HG03565 (cell line): ENCODE measurements around the gene MRPS2.
"Not testable (repeated sequence)": the region's sequence is repeated elsewhere in the genome, so short reads cannot be mapped to it uniquely, and the experiment has no call there.

Experiments used
- ATAC-seq: cut with Tn5 transposase; IDR thresholded peaks from one replicate; pipeline ENCODE4 v1.9.1; 2021; ENCODE audit warnings: mild to moderate bottlenecking, moderate library complexity; ENCODE audit not compliant: unreplicated experiment

Gene MRPS2

DNA sequence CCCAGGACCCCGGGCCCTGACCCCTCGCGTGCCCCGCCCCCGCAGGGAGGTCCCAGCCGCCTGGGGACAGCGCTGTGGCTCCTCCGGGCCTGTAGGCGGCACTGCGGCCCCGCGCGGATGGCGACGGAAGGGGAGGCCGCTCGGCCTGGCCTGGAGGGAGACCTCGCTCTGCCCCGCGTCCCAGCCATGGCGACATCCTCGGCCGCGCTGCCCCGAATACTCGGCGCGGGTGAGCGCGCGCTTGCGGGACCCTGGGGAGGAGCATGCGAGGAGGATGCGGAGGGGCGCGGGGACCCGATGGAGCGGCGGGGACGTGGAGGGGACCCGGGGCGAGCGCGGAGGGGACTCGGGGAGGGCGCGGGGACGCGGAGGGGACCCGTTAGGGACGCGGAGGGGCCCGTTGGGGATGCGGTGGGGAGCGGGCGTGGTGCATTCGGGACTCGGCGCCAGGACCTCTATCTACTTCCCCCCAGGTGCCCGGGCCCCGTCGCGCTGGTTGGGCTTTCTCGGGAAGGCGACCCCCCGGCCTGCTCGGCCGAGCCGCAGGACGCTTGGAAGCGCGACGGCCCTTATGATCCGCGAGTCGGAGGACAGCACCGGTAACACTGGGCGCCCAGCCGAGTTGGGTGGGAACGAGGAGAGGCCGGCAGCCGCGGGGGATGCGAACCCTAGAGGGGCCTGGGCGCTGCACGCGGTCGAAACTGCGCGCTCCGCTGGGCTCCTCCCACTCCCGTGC is at the start of gene MRPS2:
Gene MRPS2, plus strand, starts transcription at position 158 of the 736 bp plus-strand sequence. Its CDS starts 29 bp downstream, at position 187.
- ATAC-seq = peak; percentile 71

DNA sequence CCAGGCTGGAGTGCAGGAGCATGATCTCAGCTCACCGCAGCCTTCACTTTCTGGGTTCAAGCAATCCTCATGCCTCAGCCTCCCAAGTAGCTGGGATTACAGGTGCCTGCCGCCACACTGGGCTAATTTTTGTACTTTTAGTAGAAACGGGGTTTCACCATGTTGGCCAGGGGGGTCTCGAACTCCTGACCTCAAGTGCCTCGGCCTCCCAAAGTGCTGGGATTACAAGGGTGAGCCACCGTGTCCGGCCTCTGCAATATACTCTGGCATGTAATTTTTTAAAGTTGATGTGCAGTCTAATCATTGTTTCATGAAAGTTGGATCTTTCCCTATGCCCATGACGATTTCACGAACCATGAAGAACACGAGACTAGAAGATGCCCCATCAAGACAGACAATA is 49.5 kb upstream of the MRPS2 start:
- no peak for ATAC-seq

DNA sequence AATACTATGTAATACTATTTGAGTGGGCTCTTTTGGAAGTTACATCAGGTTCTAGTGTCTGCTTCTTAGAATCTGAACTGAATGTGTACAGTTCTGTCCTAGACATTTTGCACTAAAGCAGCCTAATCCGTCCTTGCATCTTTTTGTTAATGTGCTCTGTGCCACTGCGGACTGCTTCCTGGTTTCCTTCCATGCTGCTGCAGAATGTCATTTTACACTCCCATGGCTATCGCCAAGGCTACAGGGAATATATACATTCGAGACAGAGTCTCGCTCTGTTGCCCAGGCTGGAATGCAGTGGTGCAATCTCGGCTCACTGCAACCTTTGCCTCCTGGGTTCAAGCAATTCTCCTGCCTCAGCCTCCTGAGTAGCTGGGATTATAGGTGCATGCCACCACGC is 48.6 kb upstream of the MRPS2 start:
- not testable (repeated sequence) for ATAC-seq

DNA sequence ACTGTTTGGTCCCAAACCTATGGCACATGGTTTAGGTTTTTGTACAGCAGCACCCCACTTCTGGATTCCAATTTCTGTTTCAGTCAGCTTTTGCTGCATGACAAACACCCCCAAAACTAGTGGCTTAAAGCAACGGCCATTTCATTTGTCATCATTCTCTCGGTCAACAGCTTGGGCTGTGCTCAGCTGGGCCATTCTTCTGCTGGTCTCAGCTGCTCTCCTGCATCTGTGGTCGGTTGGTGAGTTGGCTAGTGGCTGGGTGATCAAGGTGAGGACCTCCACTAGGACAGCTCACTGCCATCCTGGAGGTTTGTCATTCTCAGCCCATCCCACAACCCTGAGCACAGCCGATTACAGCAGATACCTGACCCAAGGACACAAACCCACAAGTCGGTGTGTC is 45.7 kb upstream of the MRPS2 start:
- ATAC-seq = no peak

DNA sequence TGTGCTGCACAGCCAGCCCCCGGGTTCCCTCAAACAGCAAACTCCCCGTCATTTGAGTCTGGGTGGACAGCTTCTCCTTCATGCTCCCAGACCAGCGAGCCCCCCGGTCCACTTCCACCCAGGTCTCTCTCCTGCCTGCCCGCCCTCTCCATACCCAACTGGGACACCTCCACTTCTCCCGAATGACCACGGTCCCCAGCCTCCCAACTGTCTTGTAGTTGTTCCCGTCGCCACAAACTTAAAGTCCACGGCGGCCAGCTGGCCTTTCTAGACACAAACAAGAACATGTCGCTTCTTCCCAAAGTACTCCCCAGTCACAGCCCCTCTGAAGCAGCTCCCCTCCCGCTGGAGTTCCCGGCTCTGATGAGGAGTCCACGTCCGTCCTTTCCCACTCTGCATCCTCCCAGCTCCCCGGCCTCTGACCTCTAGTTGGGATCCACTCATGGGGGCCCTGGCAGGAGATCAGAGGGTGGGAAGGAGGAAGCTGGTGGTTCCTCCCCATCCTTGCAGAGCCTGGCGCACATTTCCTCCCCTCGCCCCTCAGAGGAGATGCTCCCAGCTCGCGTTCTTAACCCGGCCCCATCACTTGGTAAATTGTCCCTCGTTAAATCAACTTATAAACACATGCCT is 45.0 kb upstream of the MRPS2 start:
- ATAC-seq = no peak

DNA sequence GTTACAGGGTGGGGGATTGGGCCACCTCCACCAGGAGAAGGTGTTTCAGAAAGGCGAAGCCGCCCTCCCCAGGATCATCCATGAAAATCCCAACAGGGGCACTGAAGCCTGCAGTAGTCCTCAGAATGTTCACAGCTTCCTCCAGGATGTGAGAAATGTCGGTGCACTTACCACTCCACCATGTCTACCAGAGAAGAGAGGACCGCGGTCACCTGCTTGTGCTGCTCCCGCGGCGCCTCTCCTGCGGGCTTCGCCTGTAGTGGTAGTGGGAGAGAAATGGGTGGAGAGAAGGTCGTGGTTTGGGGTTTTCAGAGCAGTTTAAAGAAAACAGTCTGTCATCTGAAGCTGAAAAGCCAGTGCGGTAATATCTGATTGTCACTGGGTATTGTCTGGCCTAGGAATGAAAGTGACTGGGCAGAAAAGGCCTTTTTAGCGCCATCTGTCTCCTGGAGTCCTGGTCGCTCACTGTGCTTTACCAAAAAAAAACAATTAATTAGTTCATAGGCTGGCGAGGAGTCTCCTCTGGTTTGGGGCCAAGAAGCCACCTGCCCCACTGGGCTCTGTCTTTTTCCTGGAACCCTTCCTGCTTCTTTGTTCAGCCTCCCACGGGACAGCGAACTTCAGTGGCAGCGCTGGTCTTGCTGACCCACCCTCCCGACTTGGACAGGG is 43.9 kb upstream of the MRPS2 start:
- ATAC-seq = no peak

GRCh38 chr9:135458478-135458877 is 42.0 kb upstream of the MRPS2 start:
- not testable (repeated sequence) for ATAC-seq

- ATAC-seq = no peak
Observed at GRCh38 chr9:135461936-135462335, 38.5 kb upstream of the MRPS2 start.

- no peak for ATAC-seq
Observed at GRCh38 chr9:135463140-135463539, 37.3 kb upstream of the MRPS2 start.

GRCh38 chr9:135464181-135464580 is 36.3 kb upstream of the MRPS2 start:
- ATAC-seq = no peak

DNA sequence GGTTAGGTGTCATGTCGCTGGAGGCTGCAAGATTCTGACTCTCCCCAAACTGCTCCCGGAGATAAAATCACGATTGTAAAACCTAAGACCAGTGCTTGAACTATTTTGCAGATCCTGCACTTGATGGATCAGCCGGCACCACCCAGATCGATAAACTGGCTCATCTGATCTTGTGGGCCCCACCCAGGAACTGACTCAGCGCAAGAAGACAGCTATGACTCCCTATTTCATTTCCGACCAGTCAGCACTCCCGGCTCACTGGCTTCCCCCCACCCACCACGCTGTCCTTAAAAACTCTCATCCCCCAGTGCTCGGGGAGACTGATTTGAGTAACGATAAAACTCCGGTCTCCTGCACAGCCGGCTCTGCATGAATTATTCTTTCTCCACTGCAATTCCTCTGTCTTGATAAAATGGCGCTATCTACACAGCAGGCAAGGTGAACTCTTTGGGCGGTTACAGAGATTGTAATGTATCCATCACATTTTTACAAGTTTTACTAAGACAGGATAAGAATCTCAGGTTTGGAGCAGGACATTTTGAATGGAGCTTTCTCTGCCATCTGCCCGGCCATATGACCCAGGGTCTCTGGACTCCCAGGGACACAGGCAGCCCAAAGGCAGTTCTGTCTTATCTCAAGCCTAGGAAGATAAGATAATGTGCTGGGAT is 31.5 kb upstream of the MRPS2 start:
- ATAC-seq = no peak

DNA sequence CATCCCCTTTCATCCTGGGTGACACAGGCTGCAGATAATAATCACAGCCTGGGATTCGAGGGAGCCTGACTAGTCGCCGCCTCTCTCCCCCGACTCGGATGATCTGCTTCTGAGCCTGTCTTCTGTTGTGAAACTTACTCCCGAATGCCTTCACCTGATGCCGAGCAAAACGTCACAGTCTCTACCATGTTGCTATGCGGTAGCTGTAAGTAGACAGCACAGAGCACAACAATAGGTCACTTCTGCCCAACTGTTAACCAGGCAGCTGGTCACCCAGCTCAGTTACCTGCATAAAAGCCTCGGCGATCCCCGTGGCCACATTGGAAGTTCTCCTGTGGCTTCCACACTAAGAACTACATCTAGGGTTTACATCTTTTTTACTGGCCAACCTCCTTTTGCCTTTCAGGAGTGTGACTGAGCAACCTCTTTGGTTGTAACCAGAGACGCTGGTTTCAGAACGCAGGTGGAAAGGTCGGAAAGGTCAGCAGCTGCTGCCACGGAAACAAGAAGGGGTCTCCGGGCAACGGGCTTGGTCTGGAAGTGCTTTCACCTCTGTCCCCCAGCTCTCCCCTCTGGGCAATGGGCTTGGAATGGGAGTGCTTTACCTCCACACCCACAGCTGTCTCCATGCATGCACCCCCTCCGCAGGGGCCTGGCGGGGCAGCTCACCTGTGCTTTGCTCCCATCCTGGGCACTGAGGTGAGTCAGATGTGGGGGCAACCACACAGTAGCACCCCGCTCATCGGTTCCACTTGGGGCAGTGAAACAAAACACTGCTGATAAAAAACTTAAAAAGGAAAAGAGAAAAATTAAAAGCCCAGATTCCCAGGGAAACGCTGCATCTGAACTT is 28.5 kb upstream of the MRPS2 start:
- ATAC-seq = no peak

GRCh38 chr9:135473972-135474543 is 26.4 kb upstream of the MRPS2 start:
- no peak for ATAC-seq

- ATAC-seq = no peak
Observed at GRCh38 chr9:135474915-135475314, 25.6 kb upstream of the MRPS2 start.

GRCh38 chr9:135476561-135477355 is 23.7 kb upstream of the MRPS2 start:
- no peak for ATAC-seq

DNA sequence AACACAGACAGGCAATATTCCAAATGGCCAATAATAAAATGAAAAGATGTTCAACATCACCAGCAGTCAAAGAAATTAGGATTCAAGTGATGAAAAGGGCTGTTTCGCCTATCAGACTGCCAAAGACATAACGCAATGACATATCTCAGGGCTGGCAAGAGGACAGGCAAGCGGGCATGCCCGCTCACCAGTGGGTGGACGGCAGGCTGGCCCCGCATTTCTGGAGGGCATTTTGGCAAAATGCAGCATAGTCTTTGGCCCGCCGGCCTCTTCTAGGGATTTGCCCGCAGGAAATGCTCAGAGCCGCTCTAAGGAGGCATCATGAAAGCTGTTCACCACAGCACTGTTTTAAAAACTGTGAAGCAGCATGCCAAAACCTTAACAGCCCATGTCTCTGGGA is 22.3 kb upstream of the MRPS2 start:
- no peak for ATAC-seq

GRCh38 chr9:135478829-135479468 is 21.5 kb upstream of the MRPS2 start:
- ATAC-seq = no peak

DNA sequence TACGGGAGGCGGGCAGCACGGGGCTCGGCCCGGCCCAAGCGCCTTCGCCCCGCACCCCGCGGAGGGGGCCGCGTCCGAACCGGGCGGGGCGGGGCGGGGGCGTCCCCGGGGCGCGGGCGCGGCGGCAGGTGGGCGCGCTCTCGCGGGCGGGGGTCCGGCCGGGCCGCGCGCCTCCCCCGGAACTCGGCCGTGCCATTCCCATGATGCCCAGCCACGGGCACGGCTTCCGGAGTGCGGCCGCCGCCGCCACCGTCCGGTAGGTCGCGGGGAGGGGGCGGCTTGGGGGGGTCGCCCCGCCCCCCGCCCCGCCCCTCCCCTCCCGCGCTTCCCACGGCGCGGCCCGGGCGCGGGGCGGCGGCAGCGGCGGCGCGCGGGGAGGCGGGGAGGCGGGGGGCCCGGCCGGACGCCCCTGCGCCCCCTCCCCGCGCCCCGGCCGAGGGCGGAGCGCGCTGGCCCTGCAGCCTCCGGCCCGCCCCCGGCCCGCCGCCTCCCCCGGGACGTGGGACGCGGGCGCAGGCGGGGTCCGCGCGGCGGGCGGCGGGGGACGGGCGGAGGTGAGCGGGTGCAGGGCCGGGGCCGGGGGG is 20.9 kb upstream of the MRPS2 start, which contains the start of gene PPP1R26:
Gene PPP1R26, plus strand, starts transcription at position 314 of the 584 bp plus-strand sequence. CDS start 4,729 bp downstream, outside the sequence.
- ATAC-seq = no peak
